H1 (cell line): Measurements from ENCODE around the gene ABTB1. TPM values are rescaled to one million over a fixed set of nuclear protein-coding genes. Genes with fewer than 3 reads are reported as not detected.

Experiments
- CTCF ChIA-PET: fragments of 300-600 bp; sonication (Branson Sonifier 250); formaldehyde crosslinking; loops from one replicate; lab custom pipeline; 2021; ENCODE audit not compliant: partially characterized antibody; lab: Charles Lee
- POLR2A ChIA-PET: fragments of 300-600 bp; sonication (Branson Sonifier 250); formaldehyde crosslinking; loops from one replicate; lab custom pipeline; 2021; ENCODE audit warnings: inconsistent platforms; ENCODE audit not compliant: partially characterized antibody; lab: Charles Lee
- DNase-seq, 2 experiments: peaks; one replicate each; pipeline versions ENCODE4 v3.0.0 to v3.0.0-alpha.2; 2010 to 2022; ENCODE audit warnings: low spot score in 2 of 2, low read depth in 1 of 2, mixed read lengths in 1 of 2
- FAIRE-seq: peaks from 2 replicates; lab custom pipeline; 2011; peaks lifted over from hg19 to GRCh38; lab: Jason Lieb, UNC
- H2AFZ ChIP-seq: 2 replicates; pipeline ENCODE4 v1.8.1; 2012; ENCODE audit warnings: low read length, inconsistent platforms
- H2AK5ac ChIP-seq: 2 replicates; pipeline ENCODE4 v1.6.1; 2013; ENCODE audit warnings: low read depth, low read length
- H2BK120ac ChIP-seq: replicated peaks from 2 replicates; pipeline ENCODE3; 2013; ENCODE audit warnings: low read depth, low read length, inconsistent platforms
- H2BK12ac ChIP-seq: 2 replicates; pipeline ENCODE4 v1.6.1; 2013; ENCODE audit warnings: low read depth, low read length
- H2BK15ac ChIP-seq: 2 replicates; pipeline ENCODE4 v1.6.1; 2013; ENCODE audit warnings: low read length
- H2BK20ac ChIP-seq: 2 replicates; pipeline ENCODE4 v1.6.1; 2013; ENCODE audit warnings: low read length
- H2BK5ac ChIP-seq: 2 replicates; pipeline ENCODE4 v1.6.1; 2013; ENCODE audit warnings: low read depth, low read length
- H3K14ac ChIP-seq: 2 replicates; pipeline ENCODE4 v1.6.1; 2013; ENCODE audit warnings: inconsistent platforms; ENCODE audit not compliant: insufficient read length
- H3K18ac ChIP-seq: 2 replicates; pipeline ENCODE4 v1.6.1; 2013; ENCODE audit warnings: low read length; ENCODE audit errors: extremely low read depth
- H3K23ac ChIP-seq: 2 replicates; pipeline ENCODE4 v1.6.1; 2013; ENCODE audit warnings: inconsistent platforms; ENCODE audit not compliant: insufficient read length
- H3K23me2 ChIP-seq: 2 replicates; pipeline ENCODE4 v1.6.1; 2013; ENCODE audit warnings: low read depth, low read length
- H3K27ac ChIP-seq: 2 replicates; pipeline ENCODE4 v1.6.1; 2011; ENCODE audit warnings: low read depth, low read length, inconsistent platforms
- H3K27me3 ChIP-seq, 4 experiments: replicated peaks in 1 of 4; 1 replicate in 1 of 4; 2 replicates in 3 of 4; pipeline versions ENCODE4 v1.6.1 to v1.8.1; 2011 to 2013; ENCODE audit warnings: low read length in 3 of 4, mild to moderate bottlenecking in 3 of 4, inconsistent platforms in 2 of 4, mixed read lengths in 2 of 4, moderate library complexity in 1 of 4; ENCODE audit not compliant: control insufficient read depth in 3 of 4, insufficient read depth in 3 of 4; ENCODE audit errors: extremely low read depth in 1 of 4
- H3K36me3 ChIP-seq, 4 experiments: 2 replicates each; pipeline versions ENCODE4 v1.6.1 to v1.8.1; 2011 to 2013; ENCODE audit warnings: mild to moderate bottlenecking in 4 of 4, low read length in 3 of 4, moderate library complexity in 2 of 4, control low read depth in 1 of 4, inconsistent platforms in 1 of 4; ENCODE audit not compliant: insufficient read depth in 4 of 4, control insufficient read depth in 2 of 4
- H3K4ac ChIP-seq: replicated peaks from 2 replicates; pipeline ENCODE3; 2013; ENCODE audit warnings: low read length, low read depth, mixed read lengths, inconsistent platforms; ENCODE audit not compliant: insufficient read length
- H3K4me1 ChIP-seq, 4 experiments: replicated peaks in 1 of 4; 1 replicate in 1 of 4; 2 replicates in 3 of 4; pipeline versions ENCODE4 v1.6.1 to v1.8.1; 2011 to 2013; ENCODE audit warnings: low read length in 3 of 4, inconsistent platforms in 2 of 4, mixed read lengths in 1 of 4; ENCODE audit not compliant: insufficient read depth in 4 of 4, control insufficient read depth in 3 of 4
- H3K4me2 ChIP-seq, 2 experiments: 2 replicates each; pipeline versions ENCODE4 v1.6.1 to v1.8.1; 2011 to 2013; ENCODE audit warnings: low read depth in 2 of 2, low read length in 2 of 2, control low read depth in 1 of 2, inconsistent platforms in 1 of 2, mild to moderate bottlenecking in 1 of 2; ENCODE audit not compliant: insufficient read depth in 1 of 2
- H3K4me3 ChIP-seq, 4 experiments: fragments of 200-600, 300-600 bp in 1 of 4; sonication (generic), shearing (Covaris generic), sonication (Bioruptor Twin) in 1 of 4; 2 replicates each; pipeline versions ENCODE4 v1.5.1 to v1.8.1; 2011 to 2016; ENCODE audit warnings: low read length in 4 of 4, low read depth in 3 of 4, control low read depth in 2 of 4, inconsistent platforms in 2 of 4, mild to moderate bottlenecking in 2 of 4, mixed read lengths in 1 of 4, moderate library complexity in 1 of 4; ENCODE audit not compliant: insufficient read depth in 2 of 4; ENCODE audit errors: extremely low read depth in 1 of 4
- H3K56ac ChIP-seq: replicated peaks from 2 replicates; pipeline ENCODE3; 2013; ENCODE audit warnings: low read depth, mild to moderate bottlenecking, mixed read lengths, low read length, inconsistent platforms; ENCODE audit not compliant: insufficient read length
- H3K79me1 ChIP-seq: 2 replicates; pipeline ENCODE4 v1.6.1; 2013; ENCODE audit warnings: low read depth, low read length, control low read depth
- H3K79me2 ChIP-seq, 2 experiments: 2 replicates each; pipeline versions ENCODE4 v1.6.1 to v1.8.1; 2012 to 2013; ENCODE audit warnings: low read length in 2 of 2, mild to moderate bottlenecking in 2 of 2, inconsistent platforms in 1 of 2; ENCODE audit not compliant: insufficient read depth in 2 of 2, control insufficient read depth in 1 of 2
- H3K9ac ChIP-seq, 4 experiments: replicated peaks in 1 of 4; 1 replicate in 1 of 4; 2 replicates in 3 of 4; pipeline versions ENCODE4 v1.6.1 to v1.8.1; 2011 to 2013; ENCODE audit warnings: low read depth in 3 of 4, low read length in 3 of 4, control low read depth in 2 of 4, mild to moderate bottlenecking in 2 of 4, moderate library complexity in 2 of 4, inconsistent platforms in 1 of 4; ENCODE audit errors: extremely low read depth in 1 of 4
- H3K9me3 ChIP-seq, 2 experiments: 2 replicates each; pipeline versions ENCODE4 v1.6.1 to v1.8.1; 2012 to 2013; ENCODE audit warnings: mild to moderate bottlenecking in 2 of 2, moderate library complexity in 2 of 2, control low read depth in 1 of 2, inconsistent platforms in 1 of 2, low read depth in 1 of 2, low read length in 1 of 2, mixed read lengths in 1 of 2; ENCODE audit not compliant: insufficient read depth in 2 of 2
- H4K20me1 ChIP-seq, 2 experiments: replicated peaks in 1 of 2; 2 replicates each; pipeline versions ENCODE3 to v1.8.1; 2011 to 2013; ENCODE audit warnings: inconsistent platforms in 2 of 2, low read length in 2 of 2, mild to moderate bottlenecking in 1 of 2; ENCODE audit not compliant: insufficient read depth in 2 of 2, control insufficient read depth in 1 of 2
- H4K5ac ChIP-seq: 2 replicates; pipeline ENCODE4 v1.6.1; 2013; ENCODE audit warnings: low read length, low read depth, mixed read lengths, inconsistent platforms; ENCODE audit not compliant: insufficient read length
- H4K8ac ChIP-seq: 2 replicates; pipeline ENCODE4 v1.8.0; 2013; ENCODE audit warnings: mild to moderate bottlenecking, moderate library complexity, low read length, inconsistent platforms; ENCODE audit not compliant: insufficient read depth; ENCODE audit errors: extremely low read depth
- H4K91ac ChIP-seq: replicated peaks from 2 replicates; pipeline ENCODE3; 2013; ENCODE audit warnings: low read length, mixed read lengths, inconsistent platforms; ENCODE audit not compliant: insufficient read length
- ASH2L ChIP-seq: fragments of 200-600, 300-600 bp; sonication (generic); IDR thresholded peaks from one replicate; pipeline ENCODE4 v1.7.1; 2017; ENCODE audit warnings: low read length
- CHD1 ChIP-seq: IDR thresholded peaks from 2 replicates; pipeline ENCODE4 v1.6.1; 2012; ENCODE audit warnings: low read depth, low read length, improper control_type of control experiment
- EGR1 ChIP-seq: IDR thresholded peaks from 2 replicates; pipeline ENCODE4 v1.6.1; 2011; ENCODE audit warnings: low read depth, low read length, borderline replicate concordance
- EP300 ChIP-seq, 2 experiments: IDR thresholded peaks; 1 replicate in 1 of 2; 2 replicates in 1 of 2; pipeline ENCODE4 v1.6.1; 2011 to 2012; ENCODE audit warnings: low read depth in 2 of 2, low read length in 2 of 2, mild to moderate bottlenecking in 2 of 2, borderline replicate concordance in 1 of 2, inconsistent platforms in 1 of 2, moderate library complexity in 1 of 2
- JUND ChIP-seq: IDR thresholded peaks from 2 replicates; pipeline ENCODE4 v1.6.1; 2011; ENCODE audit warnings: mild to moderate bottlenecking, improper control_type of control experiment, low read length
- KDM4A ChIP-seq: IDR thresholded peaks from one replicate; pipeline ENCODE4 v1.7.1; 2012; ENCODE audit warnings: low read depth, mild to moderate bottlenecking, moderate library complexity, low read length, inconsistent platforms; ENCODE audit not compliant: severe bottlenecking
- KDM5A ChIP-seq: fragments of 200-600 bp; IDR thresholded peaks from 2 replicates; pipeline ENCODE4 v1.7.1; 2012; ENCODE audit warnings: mild to moderate bottlenecking, low read length, inconsistent platforms, mixed read lengths
- NANOG ChIP-seq: IDR thresholded peaks from 2 replicates; pipeline ENCODE4 v1.6.1; 2011; ENCODE audit warnings: low read length, low read depth, mild to moderate bottlenecking, inconsistent platforms; ENCODE audit not compliant: insufficient read depth, poor library complexity, severe bottlenecking
- RBBP5 ChIP-seq: IDR thresholded peaks from 2 replicates; pipeline ENCODE4 v1.7.1; 2012; ENCODE audit warnings: low read depth, mild to moderate bottlenecking, inconsistent platforms, low read length, moderate library complexity, borderline replicate concordance
- SAP30 ChIP-seq: fragments of 300-600 bp; sonication (generic); IDR thresholded peaks from 2 replicates; pipeline ENCODE4 v1.7.1; 2012; ENCODE audit warnings: low read length, moderate library complexity, mild to moderate bottlenecking, inconsistent platforms; ENCODE audit not compliant: insufficient read depth, insufficient replicate concordance
- WGBS, 2 experiments: shearing (Covaris generic) in 1 of 2; methylation state at CpG; one replicate each; pipeline versions ENCODE4 v1.1.6 to v1.1.7; 2013 to 2015; ENCODE audit warnings: low lambda C conversion rate in 2 of 2, mixed read lengths in 2 of 2, inconsistent platforms in 1 of 2, low coverage in 1 of 2, missing lambda C conversion rate in 1 of 2; ENCODE audit not compliant: insufficient replicate concordance in 2 of 2, insufficient coverage in 1 of 2, insufficient read length in 1 of 2; ENCODE audit errors: extremely low coverage in 1 of 2, missing lambda C conversion rate in 1 of 2; 5-methylcytosine and 5-hydroxymethylcytosine counted together
- polyA plus RNA-seq, 7 experiments: library from polyadenylated mRNA; depleted of rRNA in 3 of 7; stranded (reverse) in 5 of 7; unstranded in 2 of 7; fragments of >200 nt in 5 of 7; fragments of 200-250 nt in 2 of 7; gene quantifications; 1 replicate in 5 of 7; 2 replicates in 1 of 7; 4 replicates in 1 of 7; pipeline versions ENCODE4 v1.2.1 to v1.2.3, GENCODE V29; 2011 to 2013; ENCODE audit warnings: missing spikeins in 2 of 7, mixed read lengths in 2 of 7
- total RNA-seq: library from RNA; stranded (reverse); fragmentation: NEBNext Ultra II Directional; extraction: Animal tissue kit (Norgen Biotek cat#: 25700); gene quantifications from 2 replicates; pipeline ENCODE4 v1.2.1, GENCODE V29; 2021
- TF ChIP-seq, protein P1 (sequence below): IDR thresholded peaks from 2 replicates; pipeline ENCODE4 v1.6.1; 2012; ENCODE audit warnings: low read length, inconsistent platforms

ABTB1 gene
- total and polyA plus RNA-seq, 2 of the 8 experiments (the other 6 are each of a cell fraction or from before 2014, with no cell fraction given) = 7.1 to 9.4 TPM

DNA sequence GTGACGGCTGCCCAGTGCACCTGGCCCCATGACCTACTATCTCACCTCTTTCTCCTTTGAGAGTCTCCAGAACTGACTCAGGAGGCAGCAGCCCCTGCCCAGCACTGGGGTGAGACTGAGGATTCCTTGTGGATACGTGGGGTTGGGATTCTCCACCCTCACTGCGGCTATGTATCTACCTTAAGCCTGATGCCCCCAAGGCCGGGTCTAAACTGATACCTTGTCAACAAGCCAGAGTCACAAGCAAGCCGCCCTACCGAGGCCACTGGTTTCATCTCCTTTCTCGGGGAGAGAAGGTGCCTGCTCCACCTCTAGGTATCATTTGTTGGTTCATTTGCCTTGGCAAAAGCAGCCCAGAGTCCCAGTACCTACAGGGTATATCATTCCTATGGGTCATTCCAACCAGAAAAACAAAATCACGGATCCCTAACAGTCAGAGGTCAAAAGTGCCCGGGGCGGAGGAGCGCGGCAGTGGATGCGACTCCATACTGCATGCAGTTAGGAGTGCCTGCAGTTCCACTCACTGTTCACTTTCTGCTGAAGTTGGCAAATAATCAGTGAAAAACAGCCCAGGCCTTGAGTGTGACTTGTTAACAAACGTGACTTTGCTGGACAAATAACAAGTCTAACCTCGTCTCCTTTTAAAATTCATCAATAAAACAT, 47.5 kb downstream of the ABTB1 start:
- 95% methylated on average over 15 of the region's 15 CpGs; no CpG with 5 or more reads in 1 of the 2 experiments for WGBS, 2 experiments
- Histone ChIP-seq H3K23ac (no peak overlapping the region), H3K79me2 (no peaks in the 10 kb centered on the region), H3K36me3 (no peaks in the 10 kb centered on the region), H2BK15ac (no peak overlapping the region), H3K56ac (no peak overlapping the region), H2BK20ac (no peak overlapping the region), H3K27me3 (no peaks in the 10 kb centered on the region), H3K27ac (no peak overlapping the region), H3K4ac (no peak overlapping the region), H2BK5ac (no peak overlapping the region), H3K9me3 (no peaks in the 10 kb centered on the region), H3K18ac (no peak overlapping the region), H3K79me1 (no peaks in the 10 kb centered on the region), H4K91ac (no peak overlapping the region), H4K20me1 (no peaks in the 10 kb centered on the region), H3K4me1 (peaks cover 0 to 14% (median 6%) of the 10 kb centered on the region in 4 experiments; a peak in 5 of 7 replicates), H3K23me2 (no peaks in the 10 kb centered on the region; the same call in 1 of the 2 replicates), H2BK12ac (no peak overlapping the region), H4K5ac (no peak overlapping the region), H3K4me2 (no peak overlapping the region), H2BK120ac (no peak overlapping the region), H2AFZ (no peak overlapping the region), H3K4me3 (no peak overlapping the region), H3K9ac (no peak overlapping the region), H4K8ac (no peak overlapping the region), H2AK5ac (no peak overlapping the region), H3K14ac (no peak overlapping the region)
- no peak for TF ChIP-seq EGR1
- TF ChIP-seq RBBP5 = no peak
- TF ChIP-seq JUND = no peak
- TF ChIP-seq ASH2L = no peak
- no peak for TF ChIP-seq SAP30
- TF ChIP-seq, protein P1, sequence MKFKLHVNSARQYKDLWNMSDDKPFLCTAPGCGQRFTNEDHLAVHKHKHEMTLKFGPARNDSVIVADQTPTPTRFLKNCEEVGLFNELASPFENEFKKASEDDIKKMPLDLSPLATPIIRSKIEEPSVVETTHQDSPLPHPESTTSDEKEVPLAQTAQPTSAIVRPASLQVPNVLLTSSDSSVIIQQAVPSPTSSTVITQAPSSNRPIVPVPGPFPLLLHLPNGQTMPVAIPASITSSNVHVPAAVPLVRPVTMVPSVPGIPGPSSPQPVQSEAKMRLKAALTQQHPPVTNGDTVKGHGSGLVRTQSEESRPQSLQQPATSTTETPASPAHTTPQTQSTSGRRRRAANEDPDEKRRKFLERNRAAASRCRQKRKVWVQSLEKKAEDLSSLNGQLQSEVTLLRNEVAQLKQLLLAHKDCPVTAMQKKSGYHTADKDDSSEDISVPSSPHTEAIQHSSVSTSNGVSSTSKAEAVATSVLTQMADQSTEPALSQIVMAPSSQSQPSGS = no peak
- no peak for TF ChIP-seq CHD1
- TF ChIP-seq NANOG = no peak
- TF ChIP-seq EP300 (IDR thresholded peaks at IDR 0.05; ENCODE audit: borderline replicate concordance in 1 of 2, low read depth in 2 of 2, low read length in 2 of 2) = no peak
- TF ChIP-seq KDM5A = no peak
- TF ChIP-seq KDM4A = no peak
- CTCF ChIA-PET = interaction anchor here (0.6 kb wide), 1 partner anchor 1332 kb away, joined by 3 read pairs; no protein-coding TSS in a partner anchor
- POLR2A ChIA-PET = no interaction called here
- DNase-seq (no peak), FAIRE-seq (no peak)
